Loucy (cell line): Measurements from ENCODE around the gene NRAS.

Experiments used
- H2AFZ ChIP-seq: fragments of 200-600 bp; sonication (generic); 2 replicates; pipeline ENCODE4 v1.6.0; 2016; ENCODE audit warnings: antibody characterized with exemption, mild to moderate bottlenecking, low read length, moderate library complexity
- H3F3A ChIP-seq: fragments of 200-600 bp; 2 replicates; pipeline ENCODE4 v1.6.0; 2016; ENCODE audit warnings: antibody characterized with exemption, low read depth, mild to moderate bottlenecking
- H3K27me3 ChIP-seq: fragments of 200-600 bp; sonication (generic); 2 replicates; pipeline ENCODE4 v1.6.1; 2014; ENCODE audit warnings: low read length, mild to moderate bottlenecking; ENCODE audit not compliant: insufficient read depth, poor library complexity, severe bottlenecking
- H3K36me3 ChIP-seq: fragments of 200-600 bp; sonication (generic); 2 replicates; pipeline ENCODE4 v1.6.1; 2016; ENCODE audit warnings: low read length; ENCODE audit not compliant: insufficient read depth
- H3K4me1 ChIP-seq: fragments of 200-600 bp; sonication (generic); 2 replicates; pipeline ENCODE4 v1.5.1; 2014; ENCODE audit warnings: low read length, mild to moderate bottlenecking; ENCODE audit not compliant: insufficient read depth, poor library complexity, severe bottlenecking
- H3K4me2 ChIP-seq: fragments of 200-600 bp; sonication (generic); 2 replicates; pipeline ENCODE4 v1.6.0; 2014; ENCODE audit warnings: antibody characterized with exemption, low read length, low read depth, mild to moderate bottlenecking; ENCODE audit not compliant: poor library complexity, severe bottlenecking
- H3K4me3 ChIP-seq: fragments of 200-600 bp; sonication (generic); 2 replicates; pipeline ENCODE4 v1.5.1; 2014; ENCODE audit warnings: low read length, mild to moderate bottlenecking, mixed read lengths; ENCODE audit not compliant: poor library complexity, severe bottlenecking
- H3K79me2 ChIP-seq: fragments of 200-600 bp; sonication (generic); 2 replicates; pipeline ENCODE4 v1.6.1; 2014; ENCODE audit warnings: low read length; ENCODE audit not compliant: insufficient read depth
- H3K9ac ChIP-seq: fragments of 200-600 bp; sonication (generic); 2 replicates; pipeline ENCODE4 v1.6.0; 2014; ENCODE audit warnings: mild to moderate bottlenecking, low read depth, low read length, moderate library complexity; ENCODE audit not compliant: poor library complexity, severe bottlenecking
- H3K9me2 ChIP-seq: fragments of 200-600 bp; sonication (generic); replicated peaks from 2 replicates; pipeline ENCODE4 v1.6.1; 2016; ENCODE audit warnings: low read depth, low read length, mixed read lengths
- H3K9me3 ChIP-seq: fragments of 200-600 bp; sonication (generic); 2 replicates; pipeline ENCODE4 v1.6.1; 2014; ENCODE audit warnings: mild to moderate bottlenecking, antibody characterized with exemption, low read length, low read depth; ENCODE audit not compliant: insufficient read depth
- H4K20me1 ChIP-seq: fragments of 200-600 bp; sonication (generic); 2 replicates; pipeline ENCODE4 v1.6.0; 2014; ENCODE audit warnings: antibody characterized with exemption, low read length, mild to moderate bottlenecking; ENCODE audit not compliant: insufficient read depth, poor library complexity, severe bottlenecking
- EZH2phosphoT487 ChIP-seq: fragments of 200-600 bp; IDR thresholded peaks from 2 replicates; pipeline ENCODE4 v1.6.1; 2018; ENCODE audit warnings: antibody characterized with exemption, mild to moderate bottlenecking, moderate library complexity, borderline replicate concordance
- TF ChIP-seq, protein P1 (sequence below): fragments of 200-600 bp; sonication (generic); conservative IDR thresholded peaks from 2 replicates; pipeline ENCODE4 v1.5.1; 2014; ENCODE audit warnings: mild to moderate bottlenecking, antibody characterized with exemption, low read length

The NRAS gene

DNA sequence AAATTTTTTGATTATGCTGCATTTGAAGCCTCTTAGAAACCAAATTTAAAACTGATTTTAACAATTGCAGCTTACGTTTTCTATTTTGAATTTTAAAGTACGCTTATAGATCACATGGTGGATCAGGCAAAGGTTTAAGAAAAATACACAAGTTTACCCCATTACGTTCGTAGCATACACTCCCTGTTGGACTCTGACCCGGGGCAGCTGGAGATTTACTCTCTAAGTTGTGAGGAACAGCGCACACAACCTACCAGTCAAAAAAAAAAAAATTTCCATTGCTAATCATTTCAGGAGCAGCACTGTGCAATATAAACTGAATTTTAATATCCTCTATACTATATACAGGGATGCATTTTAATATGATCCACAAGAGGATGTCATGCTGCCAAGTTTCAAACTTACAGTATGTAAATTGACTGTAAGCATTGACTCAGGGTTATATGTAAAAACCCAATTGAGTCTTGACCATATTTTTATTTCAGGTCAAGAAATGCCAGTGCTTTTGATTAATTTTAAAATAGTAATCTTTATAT lies 20.8 kb upstream of the NRAS start:
- Histone ChIP-seq H3K9ac (no peak overlapping the region), H3K4me1 (no peaks in the 10 kb centered on the region), H3K9me2 (no peaks in the 10 kb centered on the region), H3F3A (no peaks in the 10 kb centered on the region), H3K36me3 (peaks cover 87% of the 10 kb centered on the region), H2AFZ (no peak overlapping the region), H4K20me1 (peaks cover 60% of the 10 kb centered on the region), H3K4me3 (no peak overlapping the region), H3K79me2 (peaks cover 38% of the 10 kb centered on the region), H3K27me3 (no peaks in the 10 kb centered on the region), H3K4me2 (no peak overlapping the region), H3K9me3 (no peaks in the 10 kb centered on the region)
- TF ChIP-seq, protein P1, sequence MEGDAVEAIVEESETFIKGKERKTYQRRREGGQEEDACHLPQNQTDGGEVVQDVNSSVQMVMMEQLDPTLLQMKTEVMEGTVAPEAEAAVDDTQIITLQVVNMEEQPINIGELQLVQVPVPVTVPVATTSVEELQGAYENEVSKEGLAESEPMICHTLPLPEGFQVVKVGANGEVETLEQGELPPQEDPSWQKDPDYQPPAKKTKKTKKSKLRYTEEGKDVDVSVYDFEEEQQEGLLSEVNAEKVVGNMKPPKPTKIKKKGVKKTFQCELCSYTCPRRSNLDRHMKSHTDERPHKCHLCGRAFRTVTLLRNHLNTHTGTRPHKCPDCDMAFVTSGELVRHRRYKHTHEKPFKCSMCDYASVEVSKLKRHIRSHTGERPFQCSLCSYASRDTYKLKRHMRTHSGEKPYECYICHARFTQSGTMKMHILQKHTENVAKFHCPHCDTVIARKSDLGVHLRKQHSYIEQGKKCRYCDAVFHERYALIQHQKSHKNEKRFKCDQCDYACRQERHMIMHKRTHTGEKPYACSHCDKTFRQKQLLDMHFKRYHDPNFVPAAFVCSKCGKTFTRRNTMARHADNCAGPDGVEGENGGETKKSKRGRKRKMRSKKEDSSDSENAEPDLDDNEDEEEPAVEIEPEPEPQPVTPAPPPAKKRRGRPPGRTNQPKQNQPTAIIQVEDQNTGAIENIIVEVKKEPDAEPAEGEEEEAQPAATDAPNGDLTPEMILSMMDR, result no peak
- TF ChIP-seq EZH2phosphoT487, result no peak

DNA sequence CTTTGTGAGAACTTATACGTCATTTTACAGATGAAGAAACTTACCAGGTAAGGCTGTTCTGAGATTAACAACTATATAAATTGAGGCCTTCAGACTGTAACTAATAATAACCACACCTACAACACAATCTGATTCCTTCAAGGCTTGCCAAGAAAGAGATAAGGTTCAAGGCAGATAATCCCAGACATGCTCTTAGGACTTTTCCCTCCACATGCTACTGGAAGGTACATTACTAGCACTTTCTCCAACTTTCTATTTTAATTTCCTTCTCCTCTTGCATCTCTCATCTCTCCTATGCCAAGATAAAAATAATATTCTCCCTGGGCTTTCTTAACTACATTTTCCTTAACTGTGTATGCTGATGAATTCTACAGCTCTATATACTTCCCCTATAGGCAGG lies 18.9 kb upstream of the NRAS start:
- no peaks in the 10 kb centered on the region for H3K9me2 ChIP-seq
- H3F3A ChIP-seq, result no peaks in the 10 kb centered on the region
- H3K4me3 ChIP-seq, result no peak overlapping the region
- no peak overlapping the region for H3K9ac ChIP-seq
- H4K20me1 ChIP-seq, result peaks cover 45% of the 10 kb centered on the region
- TF ChIP-seq EZH2phosphoT487, result no peak
- TF ChIP-seq, protein P1, result no peak
- no peaks in the 10 kb centered on the region for H3K27me3 ChIP-seq
- H3K36me3 ChIP-seq, result peaks cover 87% of the 10 kb centered on the region
- no peak overlapping the region for H2AFZ ChIP-seq
- H3K79me2 ChIP-seq, result peaks cover 19% of the 10 kb centered on the region
- no peaks in the 10 kb centered on the region for H3K9me3 ChIP-seq
- no peak overlapping the region for H3K4me2 ChIP-seq
- H3K4me1 ChIP-seq, result no peaks in the 10 kb centered on the region

DNA sequence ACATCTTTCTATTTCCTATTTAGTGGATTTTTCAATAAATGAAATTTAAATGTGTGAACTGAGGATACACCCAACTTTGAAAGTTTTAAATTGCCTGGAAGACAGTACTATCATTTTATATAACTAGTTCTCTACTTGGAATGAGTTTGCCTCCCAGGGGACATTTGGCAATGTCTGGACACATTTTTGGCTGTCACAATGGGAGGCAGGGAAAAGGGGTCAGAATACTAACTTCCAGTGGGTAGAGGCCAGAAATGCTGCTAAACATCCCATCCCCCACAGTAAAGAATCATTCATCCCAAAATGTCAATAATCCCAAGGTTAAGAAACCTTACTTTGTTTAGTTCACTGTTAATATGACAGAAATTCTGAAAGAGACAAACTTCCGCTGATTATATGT lies 13.2 kb upstream of the NRAS start:
- Histone ChIP-seq H3K4me2 (no peak overlapping the region), H3K4me3 (no peak overlapping the region), H3K4me1 (no peaks in the 10 kb centered on the region), H3K9me2 (no peaks in the 10 kb centered on the region), H4K20me1 (peaks cover 18% of the 10 kb centered on the region), H3K9me3 (no peaks in the 10 kb centered on the region), H2AFZ (no peak overlapping the region), H3F3A (no peaks in the 10 kb centered on the region), H3K27me3 (no peaks in the 10 kb centered on the region), H3K79me2 (no peaks in the 10 kb centered on the region; the same call in 1 of the 2 replicates), H3K36me3 (peaks cover 99% of the 10 kb centered on the region), H3K9ac (no peak overlapping the region)
- TF ChIP-seq, protein P1, result no peak
- TF ChIP-seq EZH2phosphoT487, result no peak
